ENCODE measurements around the gene GZMM. TPM values are rescaled to one million over a fixed set of nuclear protein-coding genes. Genes with fewer than 3 reads are reported as not detected.
A peak's percentile ranks its signal among the peaks of the same experiment; 100 is the strongest.

GZMM gene
- total and polyA plus RNA-seq, 4 experiments from 2014 or later = 25.5 to 122 (median 55.4) TPM

- no peaks in the 10 kb centered on the region for H3K27me3 ChIP-seq (ENCODE audit: insufficient read depth, low read length)
- H3K9me3 ChIP-seq (ENCODE audit: control insufficient read depth in 1 of 2, low read length in 2 of 2) = no peaks in the 10 kb centered on the region
- ChIA-PET POLR2A (ENCODE audit: partially characterized antibody) (no interaction called here), CTCF (ENCODE audit: partially characterized antibody) (interaction anchor here (1.1 kb wide), 1 partner anchor 23 kb away, joined by 3 read pairs; no protein-coding TSS in a partner anchor)
- intact Hi-C loops (cut with micrococcal nuclease) = no loop called here
- no peak overlapping the region for H3K4me3 ChIP-seq (ENCODE audit: low read length in 2 of 2)
- no peaks in the 10 kb centered on the region for H3K27me3 Mint-ChIP-seq
- DNase-seq = no peak
- no peak overlapping the region for H3K4me3 Mint-ChIP-seq
- H3K36me3 Mint-ChIP-seq = no peaks in the 10 kb centered on the region
- no peak overlapping the region for H3K27ac ChIP-seq (ENCODE audit: low read depth, low read length)
- H3K36me3 ChIP-seq (ENCODE audit: insufficient read depth, low read length) = no peaks in the 10 kb centered on the region
- no peaks in the 10 kb centered on the region for H3K4me1 ChIP-seq (ENCODE audit: insufficient read depth, low read length)
- H3K4me1 Mint-ChIP-seq = peaks cover 0 to 4% (median under 1%) of the 10 kb centered on the region in 4 donors
- no peaks in the 10 kb centered on the region for H3K9me3 Mint-ChIP-seq
- no peak overlapping the region for H3K27ac Mint-ChIP-seq
These were observed 11.6 kb downstream of the GZMM start for GRCh38 chr19:555474-555808.

GRCh38 chr19:556611-557382 lies 12.9 kb downstream of the GZMM start:
- no peaks in the 10 kb centered on the region for H3K9me3 ChIP-seq (ENCODE audit: control insufficient read depth in 1 of 2, low read length in 2 of 2)
- intact Hi-C loops (cut with micrococcal nuclease) = no loop called here
- Mint-ChIP-seq H3K4me3 (no peak overlapping the region), H3K4me1 (no peaks in the 10 kb centered on the region), H3K27ac (no peak overlapping the region), H3K36me3 (no peaks in the 10 kb centered on the region), H3K9me3 (no peaks in the 10 kb centered on the region), H3K27me3 (no peaks in the 10 kb centered on the region)
- H3K4me3 ChIP-seq (ENCODE audit: low read length in 2 of 2) = no peak overlapping the region
- CTCF ChIA-PET (ENCODE audit: partially characterized antibody) = no interaction called here
- no peaks in the 10 kb centered on the region for H3K27me3 ChIP-seq (ENCODE audit: insufficient read depth, low read length)
- POLR2A ChIA-PET (ENCODE audit: partially characterized antibody) = no interaction called here
- H3K4me1 ChIP-seq (ENCODE audit: insufficient read depth, low read length) = no peaks in the 10 kb centered on the region
- no peak overlapping the region for H3K27ac ChIP-seq (ENCODE audit: low read depth, low read length)
- no peak for DNase-seq
- no peaks in the 10 kb centered on the region for H3K36me3 ChIP-seq (ENCODE audit: insufficient read depth, low read length)

- no peaks in the 10 kb centered on the region for H3K4me1 Mint-ChIP-seq
- no peaks in the 10 kb centered on the region for H3K9me3 Mint-ChIP-seq
- no peaks in the 10 kb centered on the region for H3K36me3 Mint-ChIP-seq
- H3K4me3 Mint-ChIP-seq = peak overlapping the region in 1 of 8 donors; percentile 31
- no peaks in the 10 kb centered on the region for H3K36me3 ChIP-seq (ENCODE audit: insufficient read depth, low read length)
- no peak overlapping the region for H3K27ac ChIP-seq (ENCODE audit: low read depth, low read length)
- H3K27me3 Mint-ChIP-seq = no peaks in the 10 kb centered on the region
- no peak overlapping the region for H3K4me3 ChIP-seq (ENCODE audit: low read length in 2 of 2)
- no peak for DNase-seq
- POLR2A ChIA-PET (ENCODE audit: partially characterized antibody) = no interaction called here
- no peaks in the 10 kb centered on the region for H3K27me3 ChIP-seq (ENCODE audit: insufficient read depth, low read length)
- CTCF ChIA-PET (ENCODE audit: partially characterized antibody) = no interaction called here
- intact Hi-C loops (cut with micrococcal nuclease) = no loop called here
- no peaks in the 10 kb centered on the region for H3K4me1 ChIP-seq (ENCODE audit: insufficient read depth, low read length)
- H3K9me3 ChIP-seq (ENCODE audit: control insufficient read depth in 1 of 2, low read length in 2 of 2) = no peaks in the 10 kb centered on the region
- no peak overlapping the region for H3K27ac Mint-ChIP-seq
These were observed 15.1 kb downstream of the GZMM start for GRCh38 chr19:558770-559439.

DNA sequence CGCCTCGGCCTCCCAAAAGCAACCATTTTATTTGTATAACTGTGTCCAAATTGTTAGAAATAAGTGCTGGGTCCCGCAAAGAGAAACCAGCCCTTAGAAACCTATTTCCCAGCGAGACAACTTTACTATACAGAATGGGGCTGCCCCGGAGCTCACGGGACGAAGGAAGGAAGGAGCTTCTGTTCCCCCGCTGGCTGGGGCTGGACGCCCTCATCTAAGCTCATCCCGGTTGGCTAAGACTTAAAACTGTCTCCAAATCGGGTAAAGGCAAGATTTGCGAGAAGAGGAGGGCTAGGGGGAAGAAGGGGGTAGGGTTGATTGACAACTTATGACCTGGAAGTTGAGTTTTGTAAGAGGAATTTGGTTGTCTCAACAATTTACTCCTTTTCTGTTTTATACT lies 16.3 kb downstream of the GZMM start:
- Histone ChIP-seq H3K27ac (ENCODE audit: low read depth, low read length) (no peak overlapping the region), H3K4me1 (ENCODE audit: insufficient read depth, low read length) (no peaks in the 10 kb centered on the region), H3K9me3 (ENCODE audit: control insufficient read depth in 1 of 2, low read length in 2 of 2) (no peaks in the 10 kb centered on the region), H3K4me3 (ENCODE audit: low read length in 2 of 2) (no peak overlapping the region), H3K27me3 (ENCODE audit: insufficient read depth, low read length) (no peaks in the 10 kb centered on the region), H3K36me3 (ENCODE audit: insufficient read depth, low read length) (no peaks in the 10 kb centered on the region)
- POLR2A ChIA-PET (ENCODE audit: partially characterized antibody) = no interaction called here
- no peaks in the 10 kb centered on the region for H3K9me3 Mint-ChIP-seq
- DNase-seq = no peak
- CTCF ChIA-PET (ENCODE audit: partially characterized antibody) = no interaction called here
- H3K36me3 Mint-ChIP-seq = no peaks in the 10 kb centered on the region
- no peak overlapping the region for H3K27ac Mint-ChIP-seq
- H3K4me1 Mint-ChIP-seq = no peaks in the 10 kb centered on the region
- intact Hi-C loops (cut with micrococcal nuclease) = no loop called here
- H3K27me3 Mint-ChIP-seq = no peaks in the 10 kb centered on the region
- no peak overlapping the region for H3K4me3 Mint-ChIP-seq

GRCh38 chr19:566403-566802 lies 22.6 kb downstream of the GZMM start:
- Mint-ChIP-seq H3K27me3 (no peaks in the 10 kb centered on the region), H3K27ac (peak overlapping the region in 2 of 7 donors; percentile 51 to 86), H3K9me3 (peaks cover 0 to 2% (median 0%) of the 10 kb centered on the region in 8 donors), H3K4me1 (peaks cover 5 to 17% (median 9%) of the 10 kb centered on the region in 4 donors), H3K4me3 (no peak overlapping the region), H3K36me3 (peaks cover 0 to 7% of the 10 kb centered on the region in 2 donors)
- no peaks in the 10 kb centered on the region for H3K36me3 ChIP-seq (ENCODE audit: insufficient read depth, low read length)
- no peaks in the 10 kb centered on the region for H3K27me3 ChIP-seq (ENCODE audit: insufficient read depth, low read length)
- no peak overlapping the region for H3K27ac ChIP-seq (ENCODE audit: low read depth, low read length)
- intact Hi-C loops (cut with micrococcal nuclease) = no loop called here
- ChIA-PET POLR2A (ENCODE audit: partially characterized antibody) (no interaction called here), CTCF (ENCODE audit: partially characterized antibody) (interaction anchor here (0.7 kb wide), 1 partner anchor 659 kb away, joined by 3 read pairs; no protein-coding TSS in a partner anchor)
- H3K9me3 ChIP-seq (ENCODE audit: control insufficient read depth in 1 of 2, low read length in 2 of 2) = no peaks in the 10 kb centered on the region
- H3K4me1 ChIP-seq (ENCODE audit: insufficient read depth, low read length) = peaks cover 7% of the 10 kb centered on the region
- DNase-seq = no peak
- H3K4me3 ChIP-seq (ENCODE audit: low read length in 2 of 2) = no peak overlapping the region

DNA sequence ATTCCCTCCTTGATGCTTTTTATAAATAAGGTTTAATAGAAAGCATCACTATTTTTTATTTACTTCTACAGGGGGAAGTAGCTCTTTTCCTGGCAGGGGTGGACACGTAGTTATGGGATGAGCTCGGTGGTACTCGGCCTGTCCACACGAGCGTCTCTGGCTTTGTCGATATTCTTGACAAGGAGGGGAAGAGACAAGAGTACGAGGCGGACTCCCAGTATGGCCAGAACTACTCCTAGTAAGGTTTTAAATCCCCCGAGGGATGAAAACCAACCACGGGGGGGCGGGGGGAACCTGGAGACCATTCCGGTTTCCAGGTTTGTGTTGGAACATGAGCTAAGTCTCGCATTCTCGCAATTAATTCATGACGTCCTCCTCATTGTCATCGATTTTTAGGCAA lies 23.0 kb downstream of the GZMM start:
- peaks cover 5 to 19% (median 10%) of the 10 kb centered on the region in 4 donors for H3K4me1 Mint-ChIP-seq
- H3K9me3 Mint-ChIP-seq = peaks cover 0 to 2% (median 0%) of the 10 kb centered on the region in 8 donors
- Histone ChIP-seq H3K4me1 (ENCODE audit: insufficient read depth, low read length) (peaks cover 10% of the 10 kb centered on the region), H3K36me3 (ENCODE audit: insufficient read depth, low read length) (no peaks in the 10 kb centered on the region), H3K9me3 (ENCODE audit: control insufficient read depth in 1 of 2, low read length in 2 of 2) (no peaks in the 10 kb centered on the region), H3K4me3 (ENCODE audit: low read length in 2 of 2) (no peak overlapping the region), H3K27me3 (ENCODE audit: insufficient read depth, low read length) (no peaks in the 10 kb centered on the region), H3K27ac (ENCODE audit: low read depth, low read length) (no peak overlapping the region)
- no peaks in the 10 kb centered on the region for H3K27me3 Mint-ChIP-seq
- peak overlapping the region in 1 of 7 donors; percentile 51 for H3K27ac Mint-ChIP-seq
- ChIA-PET CTCF (ENCODE audit: partially characterized antibody) (interaction anchor here (0.7 kb wide), 1 partner anchor 659 kb away, joined by 3 read pairs; no protein-coding TSS in a partner anchor), POLR2A (ENCODE audit: partially characterized antibody) (no interaction called here)
- peaks cover 0 to 7% of the 10 kb centered on the region in 2 donors for H3K36me3 Mint-ChIP-seq
- no peak for DNase-seq
- intact Hi-C loops (cut with micrococcal nuclease) = no loop called here
- H3K4me3 Mint-ChIP-seq = no peak overlapping the region

DNA sequence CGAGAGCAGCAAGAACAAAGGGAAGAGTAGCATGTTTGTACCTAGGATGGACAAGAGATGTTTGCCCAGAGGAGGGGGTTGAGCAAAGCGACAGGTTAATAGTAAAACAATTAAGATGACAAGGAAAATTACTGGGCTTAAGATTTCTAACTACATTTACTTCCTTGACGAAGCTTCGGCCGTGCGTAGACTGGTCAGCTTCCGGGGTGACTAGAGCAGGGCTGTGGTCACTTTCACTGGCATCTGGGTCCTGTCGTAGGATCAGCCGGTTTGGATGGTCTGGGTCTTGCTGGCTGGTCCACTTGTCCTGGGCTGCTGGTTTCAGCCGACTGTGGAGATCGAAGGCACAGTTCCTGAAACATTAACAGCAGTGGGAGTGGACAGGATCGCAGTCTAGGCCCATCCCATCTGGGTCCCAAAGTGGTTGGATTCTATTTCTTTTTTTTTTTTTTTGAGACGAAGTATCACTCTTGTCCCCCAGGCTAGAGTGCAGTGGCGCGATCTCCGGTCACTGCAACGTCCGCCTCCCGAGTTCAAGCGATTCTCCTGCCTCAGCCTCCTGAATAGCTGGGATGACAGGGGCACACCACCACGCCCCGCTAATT lies 23.5 kb downstream of the GZMM start:
- Mint-ChIP-seq H3K4me3 (no peak overlapping the region), H3K36me3 (peaks cover 0 to 8% of the 10 kb centered on the region in 2 donors), H3K4me1 (peaks cover 7 to 25% (median 13%) of the 10 kb centered on the region in 4 donors), H3K27ac (peak overlapping the region in 2 of 7 donors; percentile 35 to 51), H3K9me3 (peaks cover 0 to 2% (median 0%) of the 10 kb centered on the region in 8 donors), H3K27me3 (no peaks in the 10 kb centered on the region)
- no peak overlapping the region for H3K27ac ChIP-seq (ENCODE audit: low read depth, low read length)
- DNase-seq = no peak
- CTCF ChIA-PET (ENCODE audit: partially characterized antibody) = interaction anchor here (2.0 kb wide), 1 partner anchor 57 kb away, joined by 6 read pairs; no protein-coding TSS in a partner anchor
- POLR2A ChIA-PET (ENCODE audit: partially characterized antibody) = interaction anchor here (1.1 kb wide), 1 partner anchor 36 kb away, joined by 5 read pairs; the partner anchor contains the start of gene CDC34
- no peak overlapping the region for H3K4me3 ChIP-seq (ENCODE audit: low read length in 2 of 2)
- H3K9me3 ChIP-seq (ENCODE audit: control insufficient read depth in 1 of 2, low read length in 2 of 2) = no peaks in the 10 kb centered on the region
- no peaks in the 10 kb centered on the region for H3K27me3 ChIP-seq (ENCODE audit: insufficient read depth, low read length)
- peaks cover 10% of the 10 kb centered on the region for H3K4me1 ChIP-seq (ENCODE audit: insufficient read depth, low read length)
- intact Hi-C loops (cut with micrococcal nuclease) = no loop called here
- no peaks in the 10 kb centered on the region for H3K36me3 ChIP-seq (ENCODE audit: insufficient read depth, low read length)

All from CD4-positive, alpha-beta memory T cell (primary cell).